HepG2 (cell line): Measurements from ENCODE around the gene TAL2. TPM values are rescaled to one million over a fixed set of nuclear protein-coding genes. Genes with fewer than 3 reads are reported as not detected.

ENCODE experiments used
- ATF1 ChIP-seq: IDR thresholded peaks from 2 replicates; pipeline ENCODE4 v1.6.1; 2016; ENCODE audit warnings: mild to moderate bottlenecking, control low read depth
- FOXK1 ChIP-seq: sonication (generic); formaldehyde crosslinking; IDR thresholded peaks from 2 replicates; pipeline ENCODE4 v1.4.0; 2020; ENCODE audit warnings: low read depth, missing genetic modification reagents, borderline replicate concordance
- HCFC1 ChIP-seq: fragments of 150-350 bp; IDR thresholded peaks from 2 replicates; pipeline ENCODE4 v1.6.1; 2014; ENCODE audit warnings: low read depth, low read length
- MIER3 ChIP-seq: IDR thresholded peaks from 2 replicates; pipeline ENCODE4 v1.6.1; 2016; ENCODE audit warnings: missing compliant biosample characterization, borderline replicate concordance
- MXI1 ChIP-seq: IDR thresholded peaks from 3 replicates; pipeline ENCODE4 v1.6.1; 2012; ENCODE audit warnings: low read depth, low read length, inconsistent platforms, borderline replicate concordance
- POGZ ChIP-seq: sonication (generic); formaldehyde crosslinking; IDR thresholded peaks from 2 replicates; pipeline ENCODE4 v1.4.0; 2020; ENCODE audit warnings: mild to moderate bottlenecking, missing genetic modification reagents
- SMAD3 ChIP-seq: sonication (generic); formaldehyde crosslinking; IDR thresholded peaks from 2 replicates; pipeline ENCODE4 v1.4.0; 2020; ENCODE audit warnings: missing genetic modification reagents
- TEAD3 ChIP-seq: optimal IDR thresholded peaks from 2 replicates; pipeline ENCODE3; 2016; ENCODE audit warnings: borderline replicate concordance
- YEATS4 ChIP-seq: sonication (generic); formaldehyde crosslinking; IDR thresholded peaks from 2 replicates; pipeline ENCODE4 v1.4.0; 2020; ENCODE audit warnings: missing genetic modification reagents, borderline replicate concordance
- ZNF143 ChIP-seq: sonication (generic); formaldehyde crosslinking; IDR thresholded peaks from 2 replicates; pipeline ENCODE4 v1.4.0; 2020; ENCODE audit warnings: missing genetic modification reagents
- ZNF282 ChIP-seq: fragments of 450-650 bp; IDR thresholded peaks from 2 replicates; pipeline ENCODE4 v1.6.1; 2018; ENCODE audit not compliant: partially characterized antibody
- ZSCAN31 ChIP-seq: sonication (generic); formaldehyde crosslinking; IDR thresholded peaks from 2 replicates; pipeline ENCODE4 v1.5.0; 2020; ENCODE audit warnings: low read depth, mild to moderate bottlenecking, missing genetic modification reagents
- polyA plus RNA-seq, 8 experiments: library from polyadenylated mRNA; depleted of rRNA in 3 of 8; stranded (reverse) in 7 of 8; unstranded in 1 of 8; fragments of >200 nt; fragmentation: Illumina TruSeq in 4 of 8; extraction: Trizol in 4 of 8; gene quantifications; 2 replicates each; pipeline versions ENCODE4 v1.2.1 to v1.2.3, GENCODE V29; 2011 to 2016; ENCODE audit warnings: low read depth in 4 of 8, missing spikeins in 1 of 8, mixed read lengths in 1 of 8; ENCODE audit not compliant: insufficient read depth in 1 of 8
- total RNA-seq, 5 experiments: library from RNA; depleted of rRNA; stranded (reverse); fragments of >200 nt; fragmentation: Illumina TruSeq; extraction: Trizol; gene quantifications; 2 replicates each; pipeline ENCODE4 v1.2.3, GENCODE V29; 2016; ENCODE audit warnings: low read depth in 1 of 5
- TF ChIP-seq, protein P1 (sequence below): sonication (generic); formaldehyde crosslinking; IDR thresholded peaks from 2 replicates; pipeline ENCODE4 v1.8.1; 2023; ENCODE audit warnings: mild to moderate bottlenecking, missing genetic modification reagents
- TF ChIP-seq, protein P2 (sequence below): IDR thresholded peaks from 2 replicates; pipeline ENCODE4 v1.6.1; 2018; ENCODE audit warnings: missing genetic modification reagents
- TF ChIP-seq, protein P3 (sequence below): sonication (generic); formaldehyde crosslinking; IDR thresholded peaks from 2 replicates; pipeline ENCODE4 v1.4.0; 2020; ENCODE audit warnings: missing genetic modification reagents, borderline replicate concordance
- TF ChIP-seq, protein P4 (sequence below): sonication (generic); formaldehyde crosslinking; IDR thresholded peaks from 2 replicates; pipeline ENCODE4 v1.4.0; 2020; ENCODE audit warnings: missing genetic modification reagents, borderline replicate concordance
- TF ChIP-seq, protein P5 (sequence below): sonication (generic); formaldehyde crosslinking; conservative IDR thresholded peaks from 2 replicates; pipeline ENCODE4 v1.8.0; 2022; ENCODE audit warnings: low read depth, missing genetic modification reagents
- TF ChIP-seq, protein P6 (sequence below): sonication (generic); formaldehyde crosslinking; IDR thresholded peaks from 2 replicates; pipeline ENCODE4 v1.5.0; 2020; ENCODE audit warnings: missing genetic modification reagents

TAL2 gene
- total and polyA plus RNA-seq, 2 of the 13 experiments (the other 11 are each of a cell fraction or from before 2014, with no cell fraction given), result 0.22 TPM; not detected in 1

DNA sequence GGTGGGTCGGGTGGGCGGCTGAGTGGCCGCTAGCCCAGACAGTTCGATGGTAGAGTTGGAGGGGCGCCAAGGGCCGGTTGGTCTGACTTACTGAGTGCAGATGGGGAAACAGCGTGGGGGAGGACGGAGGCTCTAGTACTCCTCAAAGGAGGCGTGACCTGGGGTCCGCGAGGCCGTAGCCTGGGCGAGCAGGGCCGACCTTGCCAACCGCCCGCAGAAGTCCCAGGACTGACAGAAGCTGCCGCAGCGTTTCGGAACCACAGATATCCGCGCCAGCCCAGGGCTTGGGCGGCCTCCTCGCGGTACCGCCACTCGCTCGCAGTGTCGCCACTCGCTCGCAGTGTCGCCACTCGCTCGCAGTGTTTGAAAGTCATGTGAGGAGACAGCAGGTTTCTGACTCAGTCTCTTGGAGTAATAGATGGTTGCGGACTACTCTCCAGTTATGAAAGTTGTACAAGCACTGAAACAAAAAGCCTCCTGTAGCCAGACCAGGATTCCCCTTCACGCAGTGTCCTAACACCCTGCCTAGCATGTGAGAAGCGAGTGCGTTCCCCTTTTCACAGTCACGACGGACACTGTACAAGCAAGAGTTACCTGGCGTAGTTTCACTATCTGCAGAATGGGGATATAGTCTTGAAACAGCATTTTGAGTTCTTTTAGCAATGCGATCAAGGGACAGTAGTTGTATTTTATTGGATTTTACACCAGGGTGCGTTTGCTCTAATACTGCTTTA lies 32.8 kb downstream of the TAL2 start (continued):
- TF ChIP-seq, protein P1, sequence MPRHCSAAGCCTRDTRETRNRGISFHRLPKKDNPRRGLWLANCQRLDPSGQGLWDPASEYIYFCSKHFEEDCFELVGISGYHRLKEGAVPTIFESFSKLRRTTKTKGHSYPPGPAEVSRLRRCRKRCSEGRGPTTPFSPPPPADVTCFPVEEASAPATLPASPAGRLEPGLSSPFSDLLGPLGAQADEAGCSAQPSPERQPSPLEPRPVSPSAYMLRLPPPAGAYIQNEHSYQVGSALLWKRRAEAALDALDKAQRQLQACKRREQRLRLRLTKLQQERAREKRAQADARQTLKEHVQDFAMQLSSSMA (CRISPR knock-in tag), result peak; percentile 60; the same call in 1 of the 2 replicates
- no peak for TF ChIP-seq TEAD3 (CRISPR knock-in tag)
- TF ChIP-seq, protein P2, sequence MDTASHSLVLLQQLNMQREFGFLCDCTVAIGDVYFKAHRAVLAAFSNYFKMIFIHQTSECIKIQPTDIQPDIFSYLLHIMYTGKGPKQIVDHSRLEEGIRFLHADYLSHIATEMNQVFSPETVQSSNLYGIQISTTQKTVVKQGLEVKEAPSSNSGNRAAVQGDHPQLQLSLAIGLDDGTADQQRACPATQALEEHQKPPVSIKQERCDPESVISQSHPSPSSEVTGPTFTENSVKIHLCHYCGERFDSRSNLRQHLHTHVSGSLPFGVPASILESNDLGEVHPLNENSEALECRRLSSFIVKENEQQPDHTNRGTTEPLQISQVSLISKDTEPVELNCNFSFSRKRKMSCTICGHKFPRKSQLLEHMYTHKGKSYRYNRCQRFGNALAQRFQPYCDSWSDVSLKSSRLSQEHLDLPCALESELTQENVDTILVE, result peak; percentile 13; the same call in 1 of the 2 replicates
- 0 out of 2 replicates have a peak, but pooled peaks have one; percentile 49 for TF ChIP-seq ZSCAN31 (CRISPR knock-in tag)
- 0 out of 3 replicates have a peak, but pooled peaks have one; percentile 21 for TF ChIP-seq MXI1
- no peak for TF ChIP-seq SMAD3
- TF ChIP-seq, protein P3, sequence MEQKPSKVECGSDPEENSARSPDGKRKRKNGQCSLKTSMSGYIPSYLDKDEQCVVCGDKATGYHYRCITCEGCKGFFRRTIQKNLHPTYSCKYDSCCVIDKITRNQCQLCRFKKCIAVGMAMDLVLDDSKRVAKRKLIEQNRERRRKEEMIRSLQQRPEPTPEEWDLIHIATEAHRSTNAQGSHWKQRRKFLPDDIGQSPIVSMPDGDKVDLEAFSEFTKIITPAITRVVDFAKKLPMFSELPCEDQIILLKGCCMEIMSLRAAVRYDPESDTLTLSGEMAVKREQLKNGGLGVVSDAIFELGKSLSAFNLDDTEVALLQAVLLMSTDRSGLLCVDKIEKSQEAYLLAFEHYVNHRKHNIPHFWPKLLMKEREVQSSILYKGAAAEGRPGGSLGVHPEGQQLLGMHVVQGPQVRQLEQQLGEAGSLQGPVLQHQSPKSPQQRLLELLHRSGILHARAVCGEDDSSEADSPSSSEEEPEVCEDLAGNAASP, result no peak
- TF ChIP-seq, protein P4, sequence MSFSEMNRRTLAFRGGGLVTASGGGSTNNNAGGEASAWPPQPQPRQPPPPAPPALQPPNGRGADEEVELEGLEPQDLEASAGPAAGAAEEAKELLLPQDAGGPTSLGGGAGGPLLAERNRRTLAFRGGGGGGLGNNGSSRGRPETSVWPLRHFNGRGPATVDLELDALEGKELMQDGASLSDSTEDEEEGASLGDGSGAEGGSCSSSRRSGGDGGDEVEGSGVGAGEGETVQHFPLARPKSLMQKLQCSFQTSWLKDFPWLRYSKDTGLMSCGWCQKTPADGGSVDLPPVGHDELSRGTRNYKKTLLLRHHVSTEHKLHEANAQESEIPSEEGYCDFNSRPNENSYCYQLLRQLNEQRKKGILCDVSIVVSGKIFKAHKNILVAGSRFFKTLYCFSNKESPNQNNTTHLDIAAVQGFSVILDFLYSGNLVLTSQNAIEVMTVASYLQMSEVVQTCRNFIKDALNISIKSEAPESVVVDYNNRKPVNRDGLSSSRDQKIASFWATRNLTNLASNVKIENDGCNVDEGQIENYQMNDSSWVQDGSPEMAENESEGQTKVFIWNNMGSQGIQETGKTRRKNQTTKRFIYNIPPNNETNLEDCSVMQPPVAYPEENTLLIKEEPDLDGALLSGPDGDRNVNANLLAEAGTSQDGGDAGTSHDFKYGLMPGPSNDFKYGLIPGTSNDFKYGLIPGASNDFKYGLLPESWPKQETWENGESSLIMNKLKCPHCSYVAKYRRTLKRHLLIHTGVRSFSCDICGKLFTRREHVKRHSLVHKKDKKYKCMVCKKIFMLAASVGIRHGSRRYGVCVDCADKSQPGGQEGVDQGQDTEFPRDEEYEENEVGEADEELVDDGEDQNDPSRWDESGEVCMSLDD (CRISPR knock-in tag), result peak; percentile 40; the same call in 1 of the 2 replicates
- TF ChIP-seq, protein P5, sequence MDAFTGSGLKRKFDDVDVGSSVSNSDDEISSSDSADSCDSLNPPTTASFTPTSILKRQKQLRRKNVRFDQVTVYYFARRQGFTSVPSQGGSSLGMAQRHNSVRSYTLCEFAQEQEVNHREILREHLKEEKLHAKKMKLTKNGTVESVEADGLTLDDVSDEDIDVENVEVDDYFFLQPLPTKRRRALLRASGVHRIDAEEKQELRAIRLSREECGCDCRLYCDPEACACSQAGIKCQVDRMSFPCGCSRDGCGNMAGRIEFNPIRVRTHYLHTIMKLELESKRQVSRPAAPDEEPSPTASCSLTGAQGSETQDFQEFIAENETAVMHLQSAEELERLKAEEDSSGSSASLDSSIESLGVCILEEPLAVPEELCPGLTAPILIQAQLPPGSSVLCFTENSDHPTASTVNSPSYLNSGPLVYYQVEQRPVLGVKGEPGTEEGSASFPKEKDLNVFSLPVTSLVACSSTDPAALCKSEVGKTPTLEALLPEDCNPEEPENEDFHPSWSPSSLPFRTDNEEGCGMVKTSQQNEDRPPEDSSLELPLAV (CRISPR knock-in tag), result no peak
- peak; percentile 43; the same call in 1 of the 2 replicates for TF ChIP-seq YEATS4 (CRISPR knock-in tag)
- TF ChIP-seq POGZ (CRISPR knock-in tag), result peak; percentile 18; the same call in 1 of the 2 replicates
- TF ChIP-seq ZNF143, result peak; percentile 29; the same call in 1 of the 2 replicates
- no peak for TF ChIP-seq ATF1 (CRISPR knock-in tag)
- TF ChIP-seq HCFC1, result no peak
- TF ChIP-seq MIER3 (CRISPR knock-in tag), result no peak
- no peak for TF ChIP-seq ZNF282
- TF ChIP-seq FOXK1 (CRISPR knock-in tag), result 0 out of 2 replicates have a peak, but pooled peaks have one; percentile 5
- TF ChIP-seq, protein P6, sequence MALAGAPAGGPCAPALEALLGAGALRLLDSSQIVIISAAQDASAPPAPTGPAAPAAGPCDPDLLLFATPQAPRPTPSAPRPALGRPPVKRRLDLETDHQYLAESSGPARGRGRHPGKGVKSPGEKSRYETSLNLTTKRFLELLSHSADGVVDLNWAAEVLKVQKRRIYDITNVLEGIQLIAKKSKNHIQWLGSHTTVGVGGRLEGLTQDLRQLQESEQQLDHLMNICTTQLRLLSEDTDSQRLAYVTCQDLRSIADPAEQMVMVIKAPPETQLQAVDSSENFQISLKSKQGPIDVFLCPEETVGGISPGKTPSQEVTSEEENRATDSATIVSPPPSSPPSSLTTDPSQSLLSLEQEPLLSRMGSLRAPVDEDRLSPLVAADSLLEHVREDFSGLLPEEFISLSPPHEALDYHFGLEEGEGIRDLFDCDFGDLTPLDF (CRISPR knock-in tag), result peak; percentile 78; the same call in 1 of the 2 replicates
